HEK293 (cell line): ENCODE results near the gene COMP.

ENCODE experiments used
- REST ChIP-seq: fragments of 450-650 bp; formaldehyde crosslinking; IDR thresholded peaks from 2 replicates; pipeline ENCODE4 v1.5.1; 2016; ENCODE audit warnings: missing biosample characterization, missing genetic modification characterization
- ZBTB26 ChIP-seq: fragments of 450-650 bp; formaldehyde crosslinking; optimal IDR thresholded peaks from 2 replicates; pipeline ENCODE3; 2016; ENCODE audit warnings: missing biosample characterization, mild to moderate bottlenecking, missing genetic modification characterization

GRCh38 chr19:18840288-18841267 lies 49.5 kb upstream of the COMP start:
- TF ChIP-seq ZBTB26 (tag by site-specific recombination), result no peak
- no peak for TF ChIP-seq REST (tag by site-specific recombination)
